Left lung (tissue), 10 donors: ENCODE results near the gene APEH. TPM values are rescaled to one million over a fixed set of nuclear protein-coding genes. Genes with fewer than 3 reads are reported as not detected.

Experiments
- ATAC-seq: fragments of 200-7000 bp; cut with Tn5 transposase; one replicate; pipeline ENCODE4 v1.9.1; 2020; ENCODE audit warnings: moderate library complexity
- DNase-seq, 4 donors: peaks; one replicate each; pipeline ENCODE4 v3.0.0-alpha.2; 2013 to 2020
- H3K27ac ChIP-seq, 2 donors: fragments of 200-600 bp; sonication (generic) in 1 of 2; one replicate each; pipeline versions ENCODE4 v1.5.0 to v1.8.0; 2020 to 2021
- H3K27me3 ChIP-seq, 2 donors: fragments of 200-600 bp; sonication (generic) in 1 of 2; one replicate each; pipeline versions ENCODE4 v1.5.0 to v1.8.0; 2020 to 2021
- H3K36me3 ChIP-seq, 2 donors: fragments of 200-600 bp; sonication (generic) in 1 of 2; one replicate each; pipeline versions ENCODE4 v1.5.0 to v1.8.0; 2020 to 2021
- H3K4me1 ChIP-seq, 2 donors: fragments of 200-600 bp; one replicate each; pipeline ENCODE4 v1.8.0; 2021
- H3K4me3 ChIP-seq, 2 donors: fragments of 200-600 bp; sonication (generic) in 1 of 2; one replicate each; pipeline versions ENCODE4 v1.5.0 to v1.8.0; 2020 to 2021; ENCODE audit warnings: mild to moderate bottlenecking in 1 of 2
- H3K9me3 ChIP-seq, 2 donors: fragments of 200-600 bp; sonication (generic) in 1 of 2; one replicate each; pipeline versions ENCODE4 v1.5.0 to v1.8.0; 2020 to 2021
- intact Hi-C, 2 donors: fragments of 100-400 bp; cut with DNase I; formaldehyde crosslinking; loops; one replicate each; pipeline versions ENCODE4 v1.11.2 to v1.14.2; 2022
- polyA plus RNA-seq, 6 donors: library from polyadenylated mRNA; unstranded; fragments of 120-200 nt; gene quantifications; one replicate each; pipeline ENCODE4 v1.2.1, GENCODE V29; 2013; ENCODE audit not compliant: insufficient read length in 6 of 6
- total RNA-seq, 2 donors: library from RNA; stranded (reverse); fragmentation: NEBNext Ultra II Directional; extraction: Animal tissue kit (Norgen Biotek cat#: 25700); gene quantifications; one replicate each; pipeline ENCODE4 v1.2.1, GENCODE V29; 2021
- TF ChIP-seq, protein P1 (sequence below), 2 donors: fragments of 200-600 bp; sonication (generic) in 1 of 2; IDR thresholded peaks; one replicate each; pipeline versions ENCODE4 v1.5.0 to v1.8.0; 2021; ENCODE audit warnings: antibody characterized with exemption in 2 of 2
- donor health status: DM: no; HTN: yes; CAD: no.
- donor health status: DM: no; HTN: no; CAD: no.

The APEH gene
- total and polyA plus RNA-seq, 8 donors = 88.6 to 122 (median 105) TPM

DNA sequence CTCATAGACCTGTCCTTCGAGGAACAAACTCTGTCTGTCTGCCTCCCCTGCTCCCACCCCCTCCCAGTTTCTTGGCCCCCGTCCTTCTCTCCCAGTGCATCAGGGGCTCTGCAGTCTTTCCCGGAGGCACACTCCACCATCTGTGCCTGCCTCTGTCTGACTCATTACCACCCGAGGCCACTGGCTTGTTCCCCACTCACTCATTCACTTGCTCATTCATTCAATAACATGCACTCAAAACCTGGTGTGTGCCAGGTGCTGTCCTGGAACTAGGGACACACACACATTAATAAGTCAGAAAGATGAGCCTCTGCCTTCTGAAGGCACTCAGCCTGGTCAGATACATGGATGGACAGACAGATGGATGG lies 32.9 kb downstream of the APEH start:
- H3K4me3 ChIP-seq = no peak overlapping the region
- ATAC-seq (no peak), DNase-seq (no peak)
- no peak overlapping the region for H3K27ac ChIP-seq
- no peaks in the 10 kb centered on the region for H3K9me3 ChIP-seq
- intact Hi-C loops = no loop called here
- H3K27me3 ChIP-seq = no peaks in the 10 kb centered on the region
- peaks cover 0 to 52% of the 10 kb centered on the region in 2 donors for H3K36me3 ChIP-seq
- TF ChIP-seq, protein P1, sequence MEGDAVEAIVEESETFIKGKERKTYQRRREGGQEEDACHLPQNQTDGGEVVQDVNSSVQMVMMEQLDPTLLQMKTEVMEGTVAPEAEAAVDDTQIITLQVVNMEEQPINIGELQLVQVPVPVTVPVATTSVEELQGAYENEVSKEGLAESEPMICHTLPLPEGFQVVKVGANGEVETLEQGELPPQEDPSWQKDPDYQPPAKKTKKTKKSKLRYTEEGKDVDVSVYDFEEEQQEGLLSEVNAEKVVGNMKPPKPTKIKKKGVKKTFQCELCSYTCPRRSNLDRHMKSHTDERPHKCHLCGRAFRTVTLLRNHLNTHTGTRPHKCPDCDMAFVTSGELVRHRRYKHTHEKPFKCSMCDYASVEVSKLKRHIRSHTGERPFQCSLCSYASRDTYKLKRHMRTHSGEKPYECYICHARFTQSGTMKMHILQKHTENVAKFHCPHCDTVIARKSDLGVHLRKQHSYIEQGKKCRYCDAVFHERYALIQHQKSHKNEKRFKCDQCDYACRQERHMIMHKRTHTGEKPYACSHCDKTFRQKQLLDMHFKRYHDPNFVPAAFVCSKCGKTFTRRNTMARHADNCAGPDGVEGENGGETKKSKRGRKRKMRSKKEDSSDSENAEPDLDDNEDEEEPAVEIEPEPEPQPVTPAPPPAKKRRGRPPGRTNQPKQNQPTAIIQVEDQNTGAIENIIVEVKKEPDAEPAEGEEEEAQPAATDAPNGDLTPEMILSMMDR (IDR thresholded peaks at IDR 0.05) = no peak
- peaks cover 0 to 6% of the 10 kb centered on the region in 2 donors for H3K4me1 ChIP-seq

DNA sequence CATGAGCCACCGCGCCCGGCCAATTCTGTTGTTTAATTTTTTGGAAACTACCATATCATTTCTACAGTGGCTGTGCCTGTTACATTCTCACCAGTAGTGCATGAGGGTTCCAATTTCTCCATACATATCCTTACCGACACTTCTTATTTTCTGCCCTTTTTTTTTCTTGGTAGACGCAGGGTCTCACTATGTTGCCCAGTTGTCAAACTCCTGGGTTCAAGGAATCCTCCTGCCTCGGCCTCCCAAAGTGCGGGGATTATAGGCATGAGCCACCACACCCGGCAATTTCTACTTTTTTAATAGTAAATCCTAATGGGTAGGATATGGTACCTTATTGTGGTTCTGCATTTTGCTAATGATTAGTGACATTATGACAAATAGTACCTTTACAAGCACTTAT lies 35.7 kb downstream of the APEH start:
- Histone ChIP-seq H3K27me3 (no peaks in the 10 kb centered on the region), H3K27ac (no peak overlapping the region), H3K36me3 (peaks cover 0 to 42% of the 10 kb centered on the region in 2 donors), H3K4me3 (no peak overlapping the region), H3K9me3 (no peaks in the 10 kb centered on the region), H3K4me1 (no peaks in the 10 kb centered on the region)
- ATAC-seq (no peak), DNase-seq (no peak)
- intact Hi-C loops = loop anchor here in 1 of 2 donors (10.0 kb wide), 1 partner anchor 125 kb away; no protein-coding TSS in a partner anchor
- TF ChIP-seq, protein P1 (IDR thresholded peaks at IDR 0.05) = no peak

DNA sequence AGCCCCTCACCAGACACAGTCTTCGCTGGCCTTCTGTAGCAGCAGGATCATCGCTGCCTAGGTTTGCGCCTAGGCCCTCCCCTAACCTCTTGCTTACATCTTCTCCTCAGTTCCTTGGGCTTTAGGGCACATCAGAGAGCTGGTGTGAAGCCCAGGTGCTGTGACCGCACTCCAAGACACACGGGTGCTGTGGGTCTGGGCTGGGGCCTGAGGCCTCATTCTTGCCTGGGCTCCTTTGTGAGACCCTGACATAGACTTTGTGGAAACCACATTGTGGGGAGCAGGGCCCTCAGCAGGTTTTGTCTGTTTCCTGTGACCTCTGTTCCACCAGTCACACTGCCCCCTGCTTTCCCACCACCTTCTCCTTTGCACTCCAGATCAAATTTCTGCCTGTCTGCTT lies 37.3 kb downstream of the APEH start:
- no peak for ATAC-seq
- Histone ChIP-seq H3K4me1 (no peaks in the 10 kb centered on the region), H3K27me3 (no peaks in the 10 kb centered on the region), H3K4me3 (no peak overlapping the region), H3K36me3 (peaks cover 0 to 38% of the 10 kb centered on the region in 2 donors), H3K27ac (no peak overlapping the region), H3K9me3 (no peaks in the 10 kb centered on the region)
- peak in 1 of 4 donors; percentile 24 for DNase-seq
- TF ChIP-seq, protein P1 (IDR thresholded peaks at IDR 0.05) = no peak
- intact Hi-C loops = loop anchor here in 1 of 2 donors (10.0 kb wide), 1 partner anchor 123 kb away; no protein-coding TSS in a partner anchor

DNA sequence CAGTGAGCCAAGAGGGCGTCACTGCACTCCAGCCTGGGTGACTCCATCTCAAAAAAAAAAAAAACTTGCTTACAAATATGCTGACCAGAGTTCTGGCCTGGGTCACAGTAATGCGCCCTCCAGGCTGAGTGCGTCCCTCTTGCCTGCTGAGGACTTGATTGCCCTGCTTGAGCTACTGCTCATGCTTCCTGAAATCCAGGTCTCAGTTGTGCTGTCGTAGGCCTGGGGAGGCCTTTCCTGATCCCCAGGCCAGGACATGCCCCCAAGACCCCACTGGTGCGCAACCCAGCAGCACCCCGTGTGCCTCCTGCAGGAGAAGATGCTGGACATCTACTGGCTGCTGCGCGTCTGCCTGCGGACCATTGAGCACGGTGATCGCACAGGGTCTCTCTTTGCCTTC lies 38.0 kb downstream of the APEH start:
- peak in 1 of 4 donors; percentile 46 for DNase-seq
- intact Hi-C loops = loop anchor here in 1 of 2 donors (10.0 kb wide), 1 partner anchor 123 kb away; no protein-coding TSS in a partner anchor

DNA sequence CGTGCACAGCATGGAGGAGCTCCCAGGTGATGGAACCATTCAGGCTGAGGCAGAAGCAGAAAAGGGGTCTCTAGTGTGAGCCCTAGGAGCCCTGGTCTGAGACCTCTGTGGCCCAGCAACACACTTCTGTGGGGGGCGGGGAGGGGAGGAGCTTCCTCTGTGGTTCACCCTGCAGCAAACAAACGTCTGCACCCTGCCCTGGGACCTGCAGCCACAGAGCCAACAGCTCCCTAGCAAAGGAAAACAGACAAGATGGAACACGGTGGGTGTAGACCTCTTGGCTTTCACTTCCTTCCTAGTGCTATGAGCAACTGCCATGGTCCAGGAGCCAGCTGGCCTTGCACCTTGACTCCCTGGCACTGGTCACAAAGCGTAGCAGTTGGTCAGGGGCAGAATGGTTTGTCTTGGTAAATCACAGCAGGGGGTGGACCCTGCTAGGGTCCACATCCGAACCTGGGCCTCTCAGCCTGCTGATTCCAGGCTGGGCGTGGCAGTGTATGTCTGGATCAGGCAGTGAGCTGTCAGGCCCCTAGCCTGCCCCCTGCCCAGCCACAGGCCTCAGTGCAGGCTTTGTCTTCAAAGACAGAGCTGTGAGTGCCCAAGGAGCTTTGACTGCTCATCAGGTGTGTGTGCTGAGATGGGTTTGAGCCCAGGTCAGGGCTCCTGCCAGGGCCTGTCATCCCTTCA lies 38.6 kb downstream of the APEH start:
- TF ChIP-seq, protein P1 (IDR thresholded peaks at IDR 0.05) = no peak
- Histone ChIP-seq H3K36me3 (peaks cover 0 to 39% of the 10 kb centered on the region in 2 donors), H3K9me3 (no peaks in the 10 kb centered on the region), H3K4me3 (no peak overlapping the region), H3K4me1 (no peaks in the 10 kb centered on the region), H3K27ac (no peak overlapping the region), H3K27me3 (no peaks in the 10 kb centered on the region)
- intact Hi-C loops = loop anchor here in 1 of 2 donors (10.0 kb wide), 1 partner anchor 122 kb away; no protein-coding TSS in a partner anchor
- ATAC-seq (no peak), DNase-seq (peak in 1 of 4 donors; percentile 43)

More for the DNA sequence above, 38.0 kb downstream of the APEH start:
- TF ChIP-seq, protein P1 (IDR thresholded peaks at IDR 0.05) = no peak
- peaks cover 0 to 38% of the 10 kb centered on the region in 2 donors for H3K36me3 ChIP-seq
- H3K27ac ChIP-seq = no peak overlapping the region
- no peak overlapping the region for H3K4me3 ChIP-seq
- H3K9me3 ChIP-seq = no peaks in the 10 kb centered on the region
- no peak for ATAC-seq
- H3K27me3 ChIP-seq = no peaks in the 10 kb centered on the region
- no peaks in the 10 kb centered on the region for H3K4me1 ChIP-seq
